Mammary epithelial cell (primary cell): ENCODE results near the gene ZNF580.

ENCODE experiments used
- CTCF ChIP-seq, 2 donors: IDR thresholded peaks in 1 of 2; conservative IDR thresholded peaks in 1 of 2; 2 replicates each; pipeline ENCODE4 v1.5.1; 2011 to 2012; ENCODE audit warnings: inconsistent platforms in 2 of 2, low read length in 2 of 2, mild to moderate bottlenecking in 2 of 2, control low read depth in 1 of 2, low read depth in 1 of 2; ENCODE audit not compliant: insufficient read depth in 1 of 2; ENCODE audit errors: extremely low read depth in 1 of 2
- EZH2 ChIP-seq: IDR thresholded peaks from 2 replicates; pipeline ENCODE4 v1.6.1; 2012; ENCODE audit warnings: low read length, inconsistent platforms, borderline replicate concordance

- TF ChIP-seq CTCF (conservative IDR thresholded peaks at IDR 0.05 in 1 of 2, IDR thresholded peaks at IDR 0.05 in 1 of 2; ENCODE audit: extremely low read depth in 1 of 2, insufficient read depth in 1 of 2, low read depth in 1 of 2, low read length in 2 of 2), result no peak
- TF ChIP-seq EZH2, result no peak
These were observed 20.2 kb downstream of the ZNF580 start for GRCh38 chr19:55660991-55661390.
